ENCODE data around the gene SGK1. TPM values are rescaled to one million over a fixed set of nuclear protein-coding genes. Genes with fewer than 3 reads are reported as not detected.
A peak's percentile ranks its signal among the peaks of the same experiment; 100 is the strongest.

The SGK1 gene
- total and polyA plus RNA-seq, 10 of the 15 experiments (the other 5 are each of a cell fraction or from before 2014, with no cell fraction given), result 0.62 to 5.1 (median 2.9) TPM

GRCh38 chr6:134250776-134251175 is 67.1 kb downstream of the SGK1 start (continued):
- TF ChIP-seq TARDBP (IDR thresholded peaks at IDR 0.05; ENCODE audit: borderline replicate concordance), result no peak
- TF ChIP-seq IKZF1 (conservative IDR thresholded peaks at IDR 0.05), result no peak

GRCh38 chr6:134249759-134250602 is 67.9 kb downstream of the SGK1 start:
- no TSS peak for BruUV-seq (replicated peaks)
- WGBS (ENCODE audit: insufficient coverage, insufficient replicate concordance, low lambda C conversion rate, missing lambda C conversion rate), result 87% methylated on average over 7 of the region's 7 CpGs
- no peaks in the 10 kb centered on the region; a peak in 1 of 4 replicates for H3K27me3 ChIP-seq (replicated peaks in 1 of 2; ENCODE audit: control insufficient read depth in 2 of 2, insufficient read depth in 2 of 2, low read length in 1 of 2)
- H3K27ac ChIP-seq (ENCODE audit: control insufficient read depth, insufficient read depth), result no peak overlapping the region
- no peak overlapping the region for H3K4me3 ChIP-seq
- DNase-seq (ENCODE audit: low read depth, low spot score), result no peak
- ChIA-PET CTCF (interaction anchor here (1.2 to 1.7 kb wide), 2 partner anchors 9 to 45 kb away, joined by 3 read pairs; no protein-coding TSS in a partner anchor), POLR2A (interaction anchor here (0.6 kb wide), 1 partner anchor 215 kb away, joined by 3 read pairs; no protein-coding TSS in a partner anchor), RAD21 (ENCODE audit: unreplicated experiment) (interaction anchor here (5.1 kb wide), 1 partner anchor 123 kb away, joined by 32 read pairs; no protein-coding TSS in a partner anchor), SMC1A (ENCODE audit: uncharacterized antibody, unreplicated experiment) (interaction anchor here (1.0 to 3.4 kb wide), 4 partner anchors 14 to 130 kb away, joined by 3 to 32 read pairs (median 4); no protein-coding TSS in a partner anchor)
- ATAC-seq, result no peak
- no peak overlapping the region for H3K9ac ChIP-seq (ENCODE audit: control insufficient read depth, insufficient read depth, low read length)
- no peaks in the 10 kb centered on the region for H4K20me1 ChIP-seq (ENCODE audit: control insufficient read depth, insufficient read depth)
- H3K79me2 ChIP-seq (ENCODE audit: control insufficient read depth, insufficient read depth, low read length), result no peaks in the 10 kb centered on the region
- no peak for FAIRE-seq
- H3K4me1 ChIP-seq (ENCODE audit: control insufficient read depth, insufficient read depth, low read length), result peaks cover 31% of the 10 kb centered on the region
- intact Hi-C loops (cut with micrococcal nuclease; ENCODE audit: unreplicated experiment) (loop anchor here (5.0 kb wide), 1 partner anchor 187 kb away; no protein-coding TSS in a partner anchor), in situ Hi-C loops (cut with MboI) (no loop called here)
- H3K9me3 ChIP-seq (replicated peaks; ENCODE audit: control insufficient read depth, insufficient read depth, low read length), result no peaks in the 10 kb centered on the region; the same call in 2 of the 3 replicates
- TF ChIP-seq JUNB (IDR thresholded peaks at IDR 0.05) (peak; percentile 31; the same call in 1 of the 2 replicates), IKZF1 (conservative IDR thresholded peaks at IDR 0.05) (no peak), CREB1 (IDR thresholded peaks at IDR 0.05; ENCODE audit: low read depth) (peak; percentile 34; the same call in 1 of the 2 replicates)
- no peak overlapping the region for H3K4me2 ChIP-seq (ENCODE audit: control insufficient read depth, insufficient read depth)
- H3K36me3 ChIP-seq (ENCODE audit: control insufficient read depth in 2 of 2, insufficient read depth in 2 of 2, low read length in 1 of 2), result no peaks in the 10 kb centered on the region
- H2AFZ ChIP-seq (ENCODE audit: control insufficient read depth, low read depth, low read length), result no peak overlapping the region
